ENCODE results near the gene SUMF1.

- TF ChIP-seq POLR2A (IDR thresholded peaks at IDR 0.05) (no peak), POLR2AphosphoS5 (IDR thresholded peaks at IDR 0.05) (no peak)
- TF ChIP-seq, protein P1, sequence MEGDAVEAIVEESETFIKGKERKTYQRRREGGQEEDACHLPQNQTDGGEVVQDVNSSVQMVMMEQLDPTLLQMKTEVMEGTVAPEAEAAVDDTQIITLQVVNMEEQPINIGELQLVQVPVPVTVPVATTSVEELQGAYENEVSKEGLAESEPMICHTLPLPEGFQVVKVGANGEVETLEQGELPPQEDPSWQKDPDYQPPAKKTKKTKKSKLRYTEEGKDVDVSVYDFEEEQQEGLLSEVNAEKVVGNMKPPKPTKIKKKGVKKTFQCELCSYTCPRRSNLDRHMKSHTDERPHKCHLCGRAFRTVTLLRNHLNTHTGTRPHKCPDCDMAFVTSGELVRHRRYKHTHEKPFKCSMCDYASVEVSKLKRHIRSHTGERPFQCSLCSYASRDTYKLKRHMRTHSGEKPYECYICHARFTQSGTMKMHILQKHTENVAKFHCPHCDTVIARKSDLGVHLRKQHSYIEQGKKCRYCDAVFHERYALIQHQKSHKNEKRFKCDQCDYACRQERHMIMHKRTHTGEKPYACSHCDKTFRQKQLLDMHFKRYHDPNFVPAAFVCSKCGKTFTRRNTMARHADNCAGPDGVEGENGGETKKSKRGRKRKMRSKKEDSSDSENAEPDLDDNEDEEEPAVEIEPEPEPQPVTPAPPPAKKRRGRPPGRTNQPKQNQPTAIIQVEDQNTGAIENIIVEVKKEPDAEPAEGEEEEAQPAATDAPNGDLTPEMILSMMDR (IDR thresholded peaks at IDR 0.05) = no peak
Measured at GRCh38 chr3:4406746-4407568, 60.1 kb downstream of the SUMF1 start.
